ENCODE results near the gene CBLB.

- TF ChIP-seq CTCF (conservative IDR thresholded peaks at IDR 0.05; ENCODE audit: low read length) = no peak
- TF ChIP-seq EZH2phosphoT487 (IDR thresholded peaks at IDR 0.05; ENCODE audit: borderline replicate concordance) = no peak
Observed at GRCh38 chr3:105905328-105905727, 36.5 kb upstream of the CBLB start.
